Natural killer cell (primary cell): ENCODE results near the gene RNF126. TPM values are rescaled to one million over a fixed set of nuclear protein-coding genes. Genes with fewer than 3 reads are reported as not detected.

Experiments
- ATAC-seq, 3 donors: fragments of 150-1000 bp in 2 of 3; fragments of 200-7000 bp in 1 of 3; cut with Tn5 transposase; 1 replicate in 1 of 3; 2 replicates in 2 of 3; pipeline ENCODE4 v1.10.0; 2021; ENCODE audit warnings: mild to moderate bottlenecking in 2 of 3, moderate library complexity in 2 of 3
- DNase-seq, 2 donors: peaks; one replicate each; pipeline versions ENCODE4 v3.0.0 to v3.0.0-alpha.2; 2013 to 2021; ENCODE audit warnings: mixed read lengths in 1 of 2
- H3K27ac ChIP-seq: one replicate; pipeline ENCODE4 v1.5.1; 2013; ENCODE audit warnings: mild to moderate bottlenecking, low read length
- H3K27me3 ChIP-seq: one replicate; pipeline ENCODE4 v1.6.1; 2013; ENCODE audit warnings: low read length; ENCODE audit not compliant: control insufficient read depth, insufficient read depth
- H3K36me3 ChIP-seq: one replicate; pipeline ENCODE4 v1.6.1; 2013; ENCODE audit warnings: low read length; ENCODE audit not compliant: control insufficient read depth, insufficient read depth
- H3K4me1 ChIP-seq: one replicate; pipeline ENCODE4 v1.6.1; 2013; ENCODE audit warnings: low read length; ENCODE audit not compliant: control insufficient read depth, insufficient read depth
- H3K4me3 ChIP-seq: one replicate; pipeline ENCODE4 v1.5.1; 2013; ENCODE audit warnings: low read length
- H3K9me3 ChIP-seq: one replicate; pipeline ENCODE4 v1.6.1; 2013; ENCODE audit warnings: low read length; ENCODE audit not compliant: control insufficient read depth, insufficient read depth
- H3K27ac Mint-ChIP-seq, 2 donors: one replicate each; pipeline ENCODE4 v1.8.0; 2022; ENCODE audit warnings: mild to moderate bottlenecking in 2 of 2, mixed read lengths in 2 of 2, moderate library complexity in 1 of 2
- H3K27me3 Mint-ChIP-seq, 2 donors: one replicate each; pipeline ENCODE4 v1.8.0; 2022; ENCODE audit warnings: low read depth in 2 of 2, mixed read lengths in 2 of 2
- H3K36me3 Mint-ChIP-seq: one replicate; pipeline ENCODE4 v1.8.0; 2022; ENCODE audit warnings: mixed read lengths
- H3K4me1 Mint-ChIP-seq, 2 donors: one replicate each; pipeline ENCODE4 v1.8.0; 2022; ENCODE audit warnings: mixed read lengths in 2 of 2
- H3K4me3 Mint-ChIP-seq: one replicate; pipeline ENCODE4 v1.8.0; 2022; ENCODE audit warnings: mild to moderate bottlenecking, moderate library complexity, mixed read lengths
- H3K9me3 Mint-ChIP-seq, 2 donors: one replicate each; pipeline ENCODE4 v1.8.0; 2022; ENCODE audit warnings: mixed read lengths in 2 of 2
- CTCF ChIP-seq: fragments of 200-600 bp; IDR thresholded peaks from one replicate; pipeline ENCODE4 v1.8.0; 2022; ENCODE audit warnings: antibody characterized with exemption
- WGBS: methylation state at CpG from one replicate; pipeline ENCODE4 v1.1.7; 2013; ENCODE audit warnings: missing lambda C conversion rate; ENCODE audit not compliant: insufficient coverage; 5-methylcytosine and 5-hydroxymethylcytosine counted together
- intact Hi-C: fragments of 100-400 bp; cut with micrococcal nuclease; formaldehyde crosslinking; loops from one replicate; pipeline ENCODE4 v1.14.2; 2022
- total RNA-seq, 4 donors: library from RNA; stranded (reverse); fragments of 120-200 nt in 1 of 4; gene quantifications; one replicate each; pipeline versions ENCODE4 v1.2.3 to v1.2.4, GENCODE V29; 2013 to 2022

RNF126 gene
- total RNA-seq, 3 donors from 2014 or later (not counting 1 experiment from before 2014, with no cell fraction given) = 119 to 149 (median 146) TPM

- no peak overlapping the region for H3K4me3 ChIP-seq
- intact Hi-C loops = no loop called here
- H3K36me3 ChIP-seq = peaks cover 69% of the 10 kb centered on the region
- H3K27ac ChIP-seq = no peak overlapping the region
- ATAC-seq = no peak
- no peaks in the 10 kb centered on the region for H3K27me3 ChIP-seq
- no peak overlapping the region for H3K27ac Mint-ChIP-seq
- peaks cover 18 to 20% of the 10 kb centered on the region in 2 donors for H3K4me1 Mint-ChIP-seq
- H3K36me3 Mint-ChIP-seq = no peaks in the 10 kb centered on the region
- no peak for TF ChIP-seq CTCF
- H3K9me3 ChIP-seq = no peaks in the 10 kb centered on the region
- 96% methylated on average over 58 of the region's 58 CpGs for WGBS
- H3K9me3 Mint-ChIP-seq = no peaks in the 10 kb centered on the region
- peaks cover 43% of the 10 kb centered on the region for H3K4me1 ChIP-seq
- DNase-seq = no peak
- H3K4me3 Mint-ChIP-seq = no peak overlapping the region
- no peaks in the 10 kb centered on the region for H3K27me3 Mint-ChIP-seq
These were observed 11.7 kb downstream of the RNF126 start for GRCh38 chr19:651114-651818.

- no peak for TF ChIP-seq CTCF
- Mint-ChIP-seq H3K9me3 (no peaks in the 10 kb centered on the region), H3K27me3 (no peaks in the 10 kb centered on the region), H3K4me3 (no peak overlapping the region), H3K36me3 (no peaks in the 10 kb centered on the region), H3K27ac (no peak overlapping the region), H3K4me1 (peaks cover 6 to 11% of the 10 kb centered on the region in 2 donors)
- ATAC-seq (no peak), DNase-seq (no peak)
- Histone ChIP-seq H3K4me1 (peaks cover 32% of the 10 kb centered on the region), H3K27me3 (no peaks in the 10 kb centered on the region), H3K27ac (no peak overlapping the region), H3K4me3 (no peak overlapping the region), H3K36me3 (peaks cover 65% of the 10 kb centered on the region), H3K9me3 (no peaks in the 10 kb centered on the region)
- intact Hi-C loops = no loop called here
- WGBS = 96% methylated on average over 11 of the region's 11 CpGs
These were observed 12.9 kb downstream of the RNF126 start for GRCh38 chr19:650121-650520.

GRCh38 chr19:648904-649801, 13.9 kb downstream of the RNF126 start:
- Histone ChIP-seq H3K4me3 (no peak overlapping the region), H3K9me3 (no peaks in the 10 kb centered on the region), H3K36me3 (peaks cover 65% of the 10 kb centered on the region), H3K27ac (no peak overlapping the region), H3K4me1 (peaks cover 25% of the 10 kb centered on the region), H3K27me3 (no peaks in the 10 kb centered on the region)
- intact Hi-C loops = no loop called here
- H3K27me3 Mint-ChIP-seq = no peaks in the 10 kb centered on the region
- H3K4me3 Mint-ChIP-seq = no peak overlapping the region
- DNase-seq (no peak), ATAC-seq (no peak)
- H3K9me3 Mint-ChIP-seq = no peaks in the 10 kb centered on the region
- peaks cover 0 to 4% of the 10 kb centered on the region in 2 donors for H3K4me1 Mint-ChIP-seq
- WGBS = 93% methylated on average over 49 of the region's 53 CpGs
- TF ChIP-seq CTCF = no peak
- H3K27ac Mint-ChIP-seq = no peak overlapping the region
- no peaks in the 10 kb centered on the region for H3K36me3 Mint-ChIP-seq
